HuH-7.5 (cell line): Measurements from ENCODE around the gene MAP3K12.
"Not testable (repeated sequence)": the region's sequence is repeated elsewhere in the genome, so short reads cannot be mapped to it uniquely, and the experiment has no call there.

Experiments used
- DNase-seq: peaks from one replicate; pipeline ENCODE4 v3.0.0; 2011; ENCODE audit warnings: low spot score

The MAP3K12 gene

GRCh38 chr12:53466640-53467039, 32.6 kb downstream of the MAP3K12 start:
- no peak for DNase-seq

GRCh38 chr12:53465679-53466078, 33.6 kb downstream of the MAP3K12 start:
- DNase-seq: no peak

- no peak for DNase-seq
These were observed 34.4 kb downstream of the MAP3K12 start for GRCh38 chr12:53464685-53465418.

GRCh38 chr12:53463802-53464560, 35.3 kb downstream of the MAP3K12 start:
- no peak for DNase-seq

GRCh38 chr12:53462935-53463334, 36.3 kb downstream of the MAP3K12 start:
- DNase-seq: no peak

GRCh38 chr12:53461591-53461990, 37.7 kb downstream of the MAP3K12 start:
- no peak for DNase-seq

- no peak for DNase-seq
These were observed 38.2 kb downstream of the MAP3K12 start for GRCh38 chr12:53461059-53461458.

- no peak for DNase-seq
These were observed 40.2 kb downstream of the MAP3K12 start for GRCh38 chr12:53459097-53459496.

- DNase-seq: no peak
These were observed 42.4 kb downstream of the MAP3K12 start for GRCh38 chr12:53456654-53457366.

- DNase-seq: no peak
These were observed 44.6 kb downstream of the MAP3K12 start for GRCh38 chr12:53454707-53455106.

GRCh38 chr12:53453953-53454640, 45.2 kb downstream of the MAP3K12 start:
- no peak for DNase-seq

GRCh38 chr12:53452159-53453077, 46.8 kb downstream of the MAP3K12 start:
- peak; percentile 74 for DNase-seq

GRCh38 chr12:53451661-53452158, 47.5 kb downstream of the MAP3K12 start, which contains the start of gene PCBP2:
Gene PCBP2, plus strand, starts transcription at chr12:53452102. Its CDS starts 2,699 bp downstream, at chr12:53454801.
- peak; percentile 96 for DNase-seq

- DNase-seq: no peak
These were observed 48.3 kb downstream of the MAP3K12 start for GRCh38 chr12:53450936-53451335.

GRCh38 chr12:53444593-53445325, 54.5 kb downstream of the MAP3K12 start:
- DNase-seq: not testable (repeated sequence)

GRCh38 chr12:53443955-53444354, 55.3 kb downstream of the MAP3K12 start:
- DNase-seq: no peak

- peak; percentile 92 for DNase-seq
These were observed 58.0 kb downstream of the MAP3K12 start, which contains the start of gene PRR13 for GRCh38 chr12:53441040-53441833. Gene PRR13, plus strand, starts transcription at chr12:53441734. Its CDS starts 981 bp downstream, at chr12:53442715.

- not testable (repeated sequence) for DNase-seq
These were observed 59.7 kb downstream of the MAP3K12 start for GRCh38 chr12:53439582-53439981.

- not testable (repeated sequence) for DNase-seq
These were observed 63.9 kb downstream of the MAP3K12 start for GRCh38 chr12:53435326-53435725.
